H1 (cell line): ENCODE measurements around the gene GPATCH4. TPM values are rescaled to one million over a fixed set of nuclear protein-coding genes. Genes with fewer than 3 reads are reported as not detected.

Experiments
- TAF7 ChIP-seq: optimal IDR thresholded peaks from 2 replicates; pipeline ENCODE3; 2011; ENCODE audit warnings: low read depth, mild to moderate bottlenecking, inconsistent platforms, low read length, moderate library complexity, borderline replicate concordance
- polyA plus RNA-seq, 7 experiments: library from polyadenylated mRNA; depleted of rRNA in 3 of 7; stranded (reverse) in 5 of 7; unstranded in 2 of 7; fragments of >200 nt in 5 of 7; fragments of 200-250 nt in 2 of 7; gene quantifications; 1 replicate in 5 of 7; 2 replicates in 1 of 7; 4 replicates in 1 of 7; pipeline versions ENCODE4 v1.2.1 to v1.2.3, GENCODE V29; 2011 to 2013; ENCODE audit warnings: missing spikeins in 2 of 7, mixed read lengths in 2 of 7
- total RNA-seq: library from RNA; stranded (reverse); fragmentation: NEBNext Ultra II Directional; extraction: Animal tissue kit (Norgen Biotek cat#: 25700); gene quantifications from 2 replicates; pipeline ENCODE4 v1.2.1, GENCODE V29; 2021
- TF ChIP-seq, protein P1 (sequence below): fragments of 300-600 bp; sonication (generic); IDR thresholded peaks from 2 replicates; pipeline ENCODE4 v1.7.1; 2012; ENCODE audit warnings: low read length, moderate library complexity, mild to moderate bottlenecking, inconsistent platforms; ENCODE audit not compliant: insufficient replicate concordance

The GPATCH4 gene
- total and polyA plus RNA-seq, 2 of the 8 experiments (the other 6 are each of a cell fraction or from before 2014, with no cell fraction given) = 20.5 to 47.9 TPM

DNA sequence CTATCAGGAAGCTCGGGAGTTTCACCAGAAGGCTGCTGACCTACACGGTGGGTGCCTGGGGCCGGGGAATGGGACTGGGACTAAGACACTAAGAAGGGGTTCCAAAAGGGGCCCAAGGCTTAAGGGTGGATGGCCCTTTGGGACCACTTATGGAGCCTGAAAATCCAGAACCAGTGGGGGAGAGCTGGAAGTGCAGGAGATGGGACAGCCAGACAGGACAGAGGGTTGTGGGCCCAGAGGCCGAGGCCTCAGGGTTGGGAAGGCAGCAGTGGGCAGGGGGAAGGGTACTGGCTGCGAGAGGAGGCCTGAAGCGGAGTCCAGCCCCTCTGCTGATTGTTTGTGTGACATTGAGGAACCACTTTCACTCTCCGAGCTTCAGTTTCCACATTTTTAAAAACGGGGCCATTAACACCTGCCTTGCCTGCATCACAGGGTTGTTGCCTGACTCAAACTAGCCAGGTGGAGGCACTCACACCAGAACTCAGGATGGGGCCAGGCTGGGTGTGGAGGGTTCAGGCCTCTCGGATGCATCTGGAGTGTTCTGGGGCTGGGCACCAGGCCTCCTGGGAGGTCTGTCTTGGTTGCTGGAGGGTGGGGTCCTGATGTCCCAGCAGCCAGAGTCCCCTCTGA, 18.8 kb downstream of the GPATCH4 start (continued):
- TF ChIP-seq, protein P1, sequence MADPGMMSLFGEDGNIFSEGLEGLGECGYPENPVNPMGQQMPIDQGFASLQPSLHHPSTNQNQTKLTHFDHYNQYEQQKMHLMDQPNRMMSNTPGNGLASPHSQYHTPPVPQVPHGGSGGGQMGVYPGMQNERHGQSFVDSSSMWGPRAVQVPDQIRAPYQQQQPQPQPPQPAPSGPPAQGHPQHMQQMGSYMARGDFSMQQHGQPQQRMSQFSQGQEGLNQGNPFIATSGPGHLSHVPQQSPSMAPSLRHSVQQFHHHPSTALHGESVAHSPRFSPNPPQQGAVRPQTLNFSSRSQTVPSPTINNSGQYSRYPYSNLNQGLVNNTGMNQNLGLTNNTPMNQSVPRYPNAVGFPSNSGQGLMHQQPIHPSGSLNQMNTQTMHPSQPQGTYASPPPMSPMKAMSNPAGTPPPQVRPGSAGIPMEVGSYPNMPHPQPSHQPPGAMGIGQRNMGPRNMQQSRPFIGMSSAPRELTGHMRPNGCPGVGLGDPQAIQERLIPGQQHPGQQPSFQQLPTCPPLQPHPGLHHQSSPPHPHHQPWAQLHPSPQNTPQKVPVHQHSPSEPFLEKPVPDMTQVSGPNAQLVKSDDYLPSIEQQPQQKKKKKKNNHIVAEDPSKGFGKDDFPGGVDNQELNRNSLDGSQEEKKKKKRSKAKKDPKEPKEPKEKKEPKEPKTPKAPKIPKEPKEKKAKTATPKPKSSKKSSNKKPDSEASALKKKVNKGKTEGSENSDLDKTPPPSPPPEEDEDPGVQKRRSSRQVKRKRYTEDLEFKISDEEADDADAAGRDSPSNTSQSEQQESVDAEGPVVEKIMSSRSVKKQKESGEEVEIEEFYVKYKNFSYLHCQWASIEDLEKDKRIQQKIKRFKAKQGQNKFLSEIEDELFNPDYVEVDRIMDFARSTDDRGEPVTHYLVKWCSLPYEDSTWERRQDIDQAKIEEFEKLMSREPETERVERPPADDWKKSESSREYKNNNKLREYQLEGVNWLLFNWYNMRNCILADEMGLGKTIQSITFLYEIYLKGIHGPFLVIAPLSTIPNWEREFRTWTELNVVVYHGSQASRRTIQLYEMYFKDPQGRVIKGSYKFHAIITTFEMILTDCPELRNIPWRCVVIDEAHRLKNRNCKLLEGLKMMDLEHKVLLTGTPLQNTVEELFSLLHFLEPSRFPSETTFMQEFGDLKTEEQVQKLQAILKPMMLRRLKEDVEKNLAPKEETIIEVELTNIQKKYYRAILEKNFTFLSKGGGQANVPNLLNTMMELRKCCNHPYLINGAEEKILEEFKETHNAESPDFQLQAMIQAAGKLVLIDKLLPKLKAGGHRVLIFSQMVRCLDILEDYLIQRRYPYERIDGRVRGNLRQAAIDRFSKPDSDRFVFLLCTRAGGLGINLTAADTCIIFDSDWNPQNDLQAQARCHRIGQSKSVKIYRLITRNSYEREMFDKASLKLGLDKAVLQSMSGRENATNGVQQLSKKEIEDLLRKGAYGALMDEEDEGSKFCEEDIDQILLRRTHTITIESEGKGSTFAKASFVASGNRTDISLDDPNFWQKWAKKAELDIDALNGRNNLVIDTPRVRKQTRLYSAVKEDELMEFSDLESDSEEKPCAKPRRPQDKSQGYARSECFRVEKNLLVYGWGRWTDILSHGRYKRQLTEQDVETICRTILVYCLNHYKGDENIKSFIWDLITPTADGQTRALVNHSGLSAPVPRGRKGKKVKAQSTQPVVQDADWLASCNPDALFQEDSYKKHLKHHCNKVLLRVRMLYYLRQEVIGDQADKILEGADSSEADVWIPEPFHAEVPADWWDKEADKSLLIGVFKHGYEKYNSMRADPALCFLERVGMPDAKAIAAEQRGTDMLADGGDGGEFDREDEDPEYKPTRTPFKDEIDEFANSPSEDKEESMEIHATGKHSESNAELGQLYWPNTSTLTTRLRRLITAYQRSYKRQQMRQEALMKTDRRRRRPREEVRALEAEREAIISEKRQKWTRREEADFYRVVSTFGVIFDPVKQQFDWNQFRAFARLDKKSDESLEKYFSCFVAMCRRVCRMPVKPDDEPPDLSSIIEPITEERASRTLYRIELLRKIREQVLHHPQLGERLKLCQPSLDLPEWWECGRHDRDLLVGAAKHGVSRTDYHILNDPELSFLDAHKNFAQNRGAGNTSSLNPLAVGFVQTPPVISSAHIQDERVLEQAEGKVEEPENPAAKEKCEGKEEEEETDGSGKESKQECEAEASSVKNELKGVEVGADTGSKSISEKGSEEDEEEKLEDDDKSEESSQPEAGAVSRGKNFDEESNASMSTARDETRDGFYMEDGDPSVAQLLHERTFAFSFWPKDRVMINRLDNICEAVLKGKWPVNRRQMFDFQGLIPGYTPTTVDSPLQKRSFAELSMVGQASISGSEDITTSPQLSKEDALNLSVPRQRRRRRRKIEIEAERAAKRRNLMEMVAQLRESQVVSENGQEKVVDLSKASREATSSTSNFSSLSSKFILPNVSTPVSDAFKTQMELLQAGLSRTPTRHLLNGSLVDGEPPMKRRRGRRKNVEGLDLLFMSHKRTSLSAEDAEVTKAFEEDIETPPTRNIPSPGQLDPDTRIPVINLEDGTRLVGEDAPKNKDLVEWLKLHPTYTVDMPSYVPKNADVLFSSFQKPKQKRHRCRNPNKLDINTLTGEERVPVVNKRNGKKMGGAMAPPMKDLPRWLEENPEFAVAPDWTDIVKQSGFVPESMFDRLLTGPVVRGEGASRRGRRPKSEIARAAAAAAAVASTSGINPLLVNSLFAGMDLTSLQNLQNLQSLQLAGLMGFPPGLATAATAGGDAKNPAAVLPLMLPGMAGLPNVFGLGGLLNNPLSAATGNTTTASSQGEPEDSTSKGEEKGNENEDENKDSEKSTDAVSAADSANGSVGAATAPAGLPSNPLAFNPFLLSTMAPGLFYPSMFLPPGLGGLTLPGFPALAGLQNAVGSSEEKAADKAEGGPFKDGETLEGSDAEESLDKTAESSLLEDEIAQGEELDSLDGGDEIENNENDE = no peak
- TF ChIP-seq TAF7 = no peak
